IMR-90 (cell line): ENCODE measurements around the gene CCK. TPM values are rescaled to one million over a fixed set of nuclear protein-coding genes. Genes with fewer than 3 reads are reported as not detected.

ENCODE experiments used
- ATAC-seq: fragments of 200-7000 bp; cut with Tn5 transposase; 2 replicates; pipeline ENCODE4 v1.9.1; 2020; ENCODE audit warnings: low read depth, mild to moderate bottlenecking, moderate library complexity
- BruUV-seq: library from RNA; stranded (reverse); fragments of 400-500 nt; replicated peaks from 2 replicates; lab custom pipeline; 2021; lab: Mats Ljungman, UMichigan
- CTCF ChIA-PET: fragments of 300-600 bp; formaldehyde crosslinking; extraction: SDS; loops from one replicate; lab custom pipeline; 2021; ENCODE audit warnings: antibody characterized with exemption; lab: Yijun Ruan, JAX
- POLR2A ChIA-PET: fragments of 300-600 bp; sonication (Branson Sonifier 250); formaldehyde crosslinking; loops from one replicate; lab custom pipeline; 2022; ENCODE audit warnings: antibody characterized with exemption; ENCODE audit not compliant: unreplicated experiment; lab: Charles Lee
- DNase-seq: peaks from one replicate; pipeline ENCODE4 v3.0.0; 2013
- H2AFZ ChIP-seq: replicated peaks from 2 replicates; pipeline ENCODE3; 2013; ENCODE audit warnings: low read length, mild to moderate bottlenecking; ENCODE audit not compliant: poor library complexity
- H2AK5ac ChIP-seq: 2 replicates; pipeline ENCODE4 v1.6.1; 2013; ENCODE audit warnings: low read depth, low read length, inconsistent platforms
- H2AK9ac ChIP-seq: replicated peaks from 2 replicates; pipeline ENCODE3; 2013; ENCODE audit warnings: mild to moderate bottlenecking, low read depth, low read length, moderate library complexity; ENCODE audit not compliant: poor library complexity
- H2BK120ac ChIP-seq: 2 replicates; pipeline ENCODE4 v1.6.1; 2013; ENCODE audit warnings: low read depth, low read length, inconsistent platforms
- H2BK15ac ChIP-seq: 3 replicates; pipeline ENCODE4 v1.6.1; 2013; ENCODE audit warnings: low read depth, low read length, inconsistent platforms
- H2BK20ac ChIP-seq: 2 replicates; pipeline ENCODE4 v1.6.1; 2013; ENCODE audit warnings: low read depth, mild to moderate bottlenecking, inconsistent platforms, low read length, moderate library complexity
- H2BK5ac ChIP-seq: 2 replicates; pipeline ENCODE4 v1.6.1; 2013; ENCODE audit warnings: mild to moderate bottlenecking, low read depth, low read length, inconsistent platforms; ENCODE audit not compliant: poor library complexity, severe bottlenecking
- H3K14ac ChIP-seq: replicated peaks from 2 replicates; pipeline ENCODE4 v1.6.1; 2013; ENCODE audit warnings: low read depth, low read length, inconsistent platforms
- H3K18ac ChIP-seq: 2 replicates; pipeline ENCODE4 v1.6.1; 2013; ENCODE audit warnings: low read depth, low read length, control low read depth
- H3K23ac ChIP-seq: 2 replicates; pipeline ENCODE4 v1.6.1; 2013; ENCODE audit warnings: low read depth, low read length, inconsistent platforms
- H3K27ac ChIP-seq: 2 replicates; pipeline ENCODE4 v1.5.1; 2013; ENCODE audit warnings: mild to moderate bottlenecking, control low read depth, low read length; ENCODE audit not compliant: insufficient read depth
- H3K27me3 ChIP-seq: 2 replicates; pipeline ENCODE4 v1.6.1; 2013; ENCODE audit warnings: low read length; ENCODE audit not compliant: control insufficient read depth, insufficient read depth
- H3K36me3 ChIP-seq: 2 replicates; pipeline ENCODE4 v1.6.1; 2013; ENCODE audit warnings: low read length, mixed read lengths; ENCODE audit not compliant: control insufficient read depth, insufficient read depth
- H3K4ac ChIP-seq: 2 replicates; pipeline ENCODE4 v1.6.1; 2013; ENCODE audit warnings: low read depth, low read length, inconsistent platforms
- H3K4me1 ChIP-seq: 2 replicates; pipeline ENCODE4 v1.6.1; 2013; ENCODE audit warnings: low read length, mixed read lengths; ENCODE audit not compliant: control insufficient read depth, insufficient read depth
- H3K4me2 ChIP-seq: 2 replicates; pipeline ENCODE4 v1.6.1; 2013; ENCODE audit warnings: low read depth, mild to moderate bottlenecking, control low read depth, low read length, moderate library complexity
- H3K4me3 ChIP-seq: 2 replicates; pipeline ENCODE4 v1.5.1; 2013; ENCODE audit warnings: low read depth, mild to moderate bottlenecking, control low read depth, low read length, moderate library complexity; ENCODE audit not compliant: insufficient read depth
- H3K56ac ChIP-seq: 2 replicates; pipeline ENCODE4 v1.6.1; 2013; ENCODE audit warnings: low read length, inconsistent platforms; ENCODE audit not compliant: insufficient read depth; ENCODE audit errors: extremely low read depth
- H3K79me1 ChIP-seq, 2 experiments: 2 replicates each; pipeline ENCODE4 v1.6.1; 2013; ENCODE audit warnings: low read length in 2 of 2, inconsistent platforms in 1 of 2, low read depth in 1 of 2
- H3K9ac ChIP-seq: 2 replicates; pipeline ENCODE4 v1.6.1; 2013; ENCODE audit warnings: low read depth, low read length, control low read depth
- H3K9me1 ChIP-seq: 2 replicates; pipeline ENCODE4 v1.6.1; 2013; ENCODE audit warnings: low read length, inconsistent platforms; ENCODE audit not compliant: insufficient read depth
- H3K9me3 ChIP-seq: 2 replicates; pipeline ENCODE4 v1.6.1; 2013; ENCODE audit warnings: low read length; ENCODE audit not compliant: control insufficient read depth, insufficient read depth
- H4K20me1 ChIP-seq: 2 replicates; pipeline ENCODE4 v1.6.1; 2013; ENCODE audit warnings: low read length, inconsistent platforms; ENCODE audit not compliant: insufficient read depth
- H4K5ac ChIP-seq: 2 replicates; pipeline ENCODE4 v1.6.1; 2013; ENCODE audit warnings: mild to moderate bottlenecking, low read depth, low read length, control low read depth
- H4K8ac ChIP-seq, 2 experiments: 2 replicates each; pipeline ENCODE4 v1.6.1; 2013; ENCODE audit warnings: low read depth in 2 of 2, low read length in 2 of 2, control low read depth in 1 of 2, inconsistent platforms in 1 of 2
- H4K91ac ChIP-seq: 2 replicates; pipeline ENCODE4 v1.6.1; 2013; ENCODE audit warnings: low read depth, low read length, inconsistent platforms; ENCODE audit not compliant: insufficient read depth
- BHLHE40 ChIP-seq: fragments of 150-350 bp; IDR thresholded peaks from 2 replicates; pipeline ENCODE4 v1.6.1; 2016; ENCODE audit warnings: mild to moderate bottlenecking, low read depth, low read length
- CEBPB ChIP-seq: IDR thresholded peaks from 2 replicates; pipeline ENCODE4 v1.6.1; 2012; ENCODE audit warnings: low read depth, low read length, improper control_type of control experiment
- FOS ChIP-seq: fragments of 150-350 bp; IDR thresholded peaks from 2 replicates; pipeline ENCODE4 v1.6.1; 2016; ENCODE audit warnings: low read depth, low read length
- MXI1 ChIP-seq: IDR thresholded peaks from 2 replicates; pipeline ENCODE4 v1.6.1; 2012; ENCODE audit warnings: low read depth, mild to moderate bottlenecking, low read length, moderate library complexity, borderline replicate concordance
- NFE2L2 ChIP-seq: fragments of 150-350 bp; IDR thresholded peaks from 2 replicates; pipeline ENCODE4 v1.6.1; 2016; ENCODE audit warnings: low read depth, mild to moderate bottlenecking, low read length
- RAD21 ChIP-seq: IDR thresholded peaks from 2 replicates; pipeline ENCODE4 v1.6.1; 2012; ENCODE audit warnings: low read length, improper control_type of control experiment
- RCOR1 ChIP-seq: IDR thresholded peaks from 2 replicates; pipeline ENCODE4 v1.6.1; 2012; ENCODE audit warnings: mild to moderate bottlenecking, low read length, improper control_type of control experiment; ENCODE audit not compliant: insufficient replicate concordance
- RFX5 ChIP-seq: IDR thresholded peaks from 2 replicates; pipeline ENCODE4 v1.8.0; 2012; ENCODE audit warnings: low read depth, mild to moderate bottlenecking, low read length, moderate library complexity
- SMC3 ChIP-seq: fragments of 150-350 bp; IDR thresholded peaks from 2 replicates; pipeline ENCODE4 v1.6.1; 2016; ENCODE audit warnings: low read depth, mild to moderate bottlenecking, antibody characterized with exemption, low read length, moderate library complexity
- WGBS, 2 experiments: methylation state at CpG; one replicate each; pipeline versions ENCODE4 v1.1.5 to v1.1.7; 2013; ENCODE audit warnings: missing lambda C conversion rate in 2 of 2; ENCODE audit not compliant: insufficient read length in 1 of 2; ENCODE audit errors: extremely low coverage in 2 of 2; 5-methylcytosine and 5-hydroxymethylcytosine counted together
- dilution Hi-C: fragments of 300-500 bp; cut with HindIII; formaldehyde crosslinking; loops from one replicate; pipeline ENCODE4 v1.14.3; 2018; ENCODE audit warnings: low sequenced_read_pairs; ENCODE audit not compliant: unreplicated experiment
- in situ Hi-C: fragments of 300-500 bp; cut with MboI; formaldehyde crosslinking; loops from 3 replicates; pipeline ENCODE4 v1.14.3; 2019; ENCODE audit warnings: low sequenced_read_pairs, inconsistent platforms, mixed read lengths
- intact Hi-C: fragments of 100-400 bp; cut with micrococcal nuclease; formaldehyde crosslinking; loops from 2 replicates; pipeline ENCODE4 v1.10.0; 2022
- polyA plus RNA-seq, 3 experiments: library from polyadenylated mRNA; depleted of rRNA; stranded (reverse); fragments of >200 nt; gene quantifications; 2 replicates each; pipeline ENCODE4 v1.2.3, GENCODE V29; 2012; ENCODE audit warnings: low replicate concordance in 1 of 3
- total RNA-seq: library from RNA; depleted of rRNA; stranded (reverse); fragments of >200 nt; gene quantifications from 2 replicates; pipeline ENCODE4 v1.2.3, GENCODE V29; 2012
- TF ChIP-seq, protein P1 (sequence below): fragments of 150-350 bp; IDR thresholded peaks from 2 replicates; pipeline ENCODE4 v1.6.1; 2017; ENCODE audit warnings: mild to moderate bottlenecking, antibody characterized with exemption, low read length, low read depth
- TF ChIP-seq, protein P2 (sequence below): conservative IDR thresholded peaks from 2 replicates; pipeline ENCODE4 v1.5.1; 2012; ENCODE audit warnings: mild to moderate bottlenecking, low read depth, low read length, improper control_type of control experiment

The CCK gene
- total and polyA plus RNA-seq, 2 of the 4 experiments (the other 2 are of a cell fraction): 0.43 TPM; not detected in 1

DNA sequence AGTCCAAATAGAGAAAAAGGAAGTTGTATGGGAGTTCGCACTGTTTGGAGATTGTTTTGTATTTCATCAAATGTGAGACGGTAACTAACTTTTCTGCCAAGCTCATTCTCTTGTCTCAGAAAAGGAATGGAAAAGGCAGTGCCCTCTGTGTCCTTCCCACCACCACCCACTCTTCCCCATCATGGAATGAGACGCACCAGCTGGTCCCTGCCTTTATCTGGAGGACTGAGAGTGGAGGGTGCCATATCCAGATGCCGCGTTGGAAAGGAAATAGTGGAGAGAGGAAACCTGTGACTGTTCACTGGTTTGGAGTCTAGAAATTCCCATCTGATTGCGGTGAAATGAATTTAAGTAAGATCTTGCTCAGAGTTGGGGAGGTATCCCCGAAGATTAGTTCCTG, 3.7 kb upstream of the CCK start:
- H3K9me1 ChIP-seq: no peaks in the 10 kb centered on the region

More for the DNA sequence above, 3.7 kb upstream of the CCK start:
- Histone ChIP-seq H3K9me3 (peaks cover 7% of the 10 kb centered on the region; the same call in 1 of the 2 replicates), H2BK5ac (no peak overlapping the region), H4K5ac (no peak overlapping the region), H3K27me3 (peaks cover 33% of the 10 kb centered on the region), H3K36me3 (no peaks in the 10 kb centered on the region), H4K8ac (no peak overlapping the region), H2BK20ac (no peak overlapping the region), H2AK9ac (no peak overlapping the region), H3K27ac (no peak overlapping the region), H2AK5ac (no peak overlapping the region), H2AFZ (no peak overlapping the region), H3K23ac (no peak overlapping the region), H3K4me2 (no peak overlapping the region), H3K56ac (no peak overlapping the region), H3K18ac (no peak overlapping the region), H3K4me3 (no peak overlapping the region), H4K20me1 (no peaks in the 10 kb centered on the region), H3K79me1 (no peaks in the 10 kb centered on the region), H3K14ac (no peak overlapping the region), H3K9ac (no peak overlapping the region), H4K91ac (no peak overlapping the region), H2BK15ac (no peak overlapping the region), H2BK120ac (no peak overlapping the region), H3K4ac (no peak overlapping the region), H3K4me1 (no peaks in the 10 kb centered on the region; the same call in 1 of the 2 replicates)
- WGBS, 2 experiments: no CpG with 5 or more reads among the region's 7 CpGs
- dilution Hi-C loops: no loop called here
- in situ Hi-C loops: no loop called here
- intact Hi-C loops: no loop called here
- CTCF ChIA-PET: no interaction called here
- POLR2A ChIA-PET: no interaction called here
- no peak for ATAC-seq
- no TSS peak for BruUV-seq
- TF ChIP-seq RCOR1 (no peak), NFE2L2 (no peak), FOS (no peak), RFX5 (no peak), SMC3 (no peak), RAD21 (no peak), CEBPB (no peak), BHLHE40 (no peak), MXI1 (no peak)
- TF ChIP-seq, protein P1, sequence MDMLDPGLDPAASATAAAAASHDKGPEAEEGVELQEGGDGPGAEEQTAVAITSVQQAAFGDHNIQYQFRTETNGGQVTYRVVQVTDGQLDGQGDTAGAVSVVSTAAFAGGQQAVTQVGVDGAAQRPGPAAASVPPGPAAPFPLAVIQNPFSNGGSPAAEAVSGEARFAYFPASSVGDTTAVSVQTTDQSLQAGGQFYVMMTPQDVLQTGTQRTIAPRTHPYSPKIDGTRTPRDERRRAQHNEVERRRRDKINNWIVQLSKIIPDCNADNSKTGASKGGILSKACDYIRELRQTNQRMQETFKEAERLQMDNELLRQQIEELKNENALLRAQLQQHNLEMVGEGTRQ: no peak
- TF ChIP-seq, protein P2, sequence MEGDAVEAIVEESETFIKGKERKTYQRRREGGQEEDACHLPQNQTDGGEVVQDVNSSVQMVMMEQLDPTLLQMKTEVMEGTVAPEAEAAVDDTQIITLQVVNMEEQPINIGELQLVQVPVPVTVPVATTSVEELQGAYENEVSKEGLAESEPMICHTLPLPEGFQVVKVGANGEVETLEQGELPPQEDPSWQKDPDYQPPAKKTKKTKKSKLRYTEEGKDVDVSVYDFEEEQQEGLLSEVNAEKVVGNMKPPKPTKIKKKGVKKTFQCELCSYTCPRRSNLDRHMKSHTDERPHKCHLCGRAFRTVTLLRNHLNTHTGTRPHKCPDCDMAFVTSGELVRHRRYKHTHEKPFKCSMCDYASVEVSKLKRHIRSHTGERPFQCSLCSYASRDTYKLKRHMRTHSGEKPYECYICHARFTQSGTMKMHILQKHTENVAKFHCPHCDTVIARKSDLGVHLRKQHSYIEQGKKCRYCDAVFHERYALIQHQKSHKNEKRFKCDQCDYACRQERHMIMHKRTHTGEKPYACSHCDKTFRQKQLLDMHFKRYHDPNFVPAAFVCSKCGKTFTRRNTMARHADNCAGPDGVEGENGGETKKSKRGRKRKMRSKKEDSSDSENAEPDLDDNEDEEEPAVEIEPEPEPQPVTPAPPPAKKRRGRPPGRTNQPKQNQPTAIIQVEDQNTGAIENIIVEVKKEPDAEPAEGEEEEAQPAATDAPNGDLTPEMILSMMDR: no peak
- no peak for DNase-seq
